ENCODE data around the gene TCF7L2.

The TCF7L2 gene

DNA sequence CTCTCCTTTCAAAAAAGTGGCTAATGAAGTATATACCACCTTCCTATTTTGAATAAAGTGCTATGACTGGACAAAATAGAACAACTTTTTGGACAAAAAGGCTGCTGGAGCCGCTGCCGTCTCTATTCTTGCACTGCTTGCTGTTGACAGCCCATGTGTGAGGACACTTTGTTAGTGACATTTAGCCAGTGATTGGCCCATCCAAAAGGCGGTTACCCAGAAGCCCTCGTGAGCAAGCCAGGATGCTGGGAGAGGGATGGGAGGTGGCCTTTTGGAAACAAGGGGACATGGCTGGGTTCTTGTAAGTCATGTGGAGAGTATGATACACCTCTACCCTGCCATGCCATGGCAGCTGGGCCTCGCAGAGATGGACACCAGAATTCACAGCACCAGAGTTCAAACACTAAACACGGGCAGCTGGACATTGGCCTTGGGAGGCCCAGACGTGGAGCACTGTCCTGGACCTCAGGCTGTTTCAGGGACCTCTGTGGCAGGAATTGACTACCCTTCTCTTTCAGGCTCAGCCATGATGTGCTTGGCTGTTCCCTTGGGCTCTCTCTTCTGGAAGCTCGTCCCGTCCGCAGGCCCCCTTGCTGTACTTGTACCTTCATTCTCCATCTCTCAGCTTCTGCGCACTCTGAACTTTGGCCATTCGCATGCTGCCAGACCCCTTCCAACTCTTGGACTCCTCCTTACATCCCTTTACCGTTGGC is 118.3 kb downstream of the TCF7L2 start:
- no peak for DNase-seq

DNA sequence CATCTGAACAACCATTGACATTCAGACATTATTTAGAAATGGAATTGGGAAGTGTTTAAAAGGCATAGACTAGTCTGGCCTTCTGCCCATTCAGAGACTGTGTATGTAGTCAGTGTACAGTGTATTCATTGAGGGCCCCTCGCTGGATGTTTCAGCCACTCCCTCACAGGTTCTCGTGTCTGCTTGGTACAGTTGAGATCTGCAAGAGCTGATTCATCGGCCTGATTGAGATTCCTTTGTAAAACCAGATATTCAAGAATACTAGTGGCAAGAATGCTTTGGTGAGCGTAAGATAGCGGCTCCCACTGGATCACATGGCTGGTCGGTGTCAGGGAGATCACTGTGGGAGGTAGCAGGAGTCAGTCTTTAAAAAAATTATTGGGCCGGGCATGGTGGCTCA is 119.5 kb downstream of the TCF7L2 start:
- DNase-seq: no peak

DNA sequence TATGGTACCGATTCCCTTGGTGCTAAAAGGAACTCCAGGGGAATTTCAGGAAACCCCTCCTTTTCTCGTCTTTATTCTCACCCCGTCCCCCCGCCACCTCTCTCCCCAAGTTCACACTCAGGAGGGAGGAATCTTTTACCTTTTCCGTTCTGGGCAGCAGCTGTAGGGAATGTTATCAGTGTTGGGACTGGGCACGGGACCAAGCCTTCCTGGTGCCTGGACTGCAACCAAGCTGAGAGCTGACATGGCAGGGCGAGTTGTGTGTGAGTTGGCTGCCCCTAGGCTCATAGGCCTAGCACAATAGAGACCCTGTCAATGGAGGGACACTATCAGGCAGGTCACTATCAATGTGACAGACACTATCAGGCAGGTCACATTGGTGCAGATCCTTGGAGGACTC is 121.4 kb downstream of the TCF7L2 start:
- DNase-seq: no peak

DNA sequence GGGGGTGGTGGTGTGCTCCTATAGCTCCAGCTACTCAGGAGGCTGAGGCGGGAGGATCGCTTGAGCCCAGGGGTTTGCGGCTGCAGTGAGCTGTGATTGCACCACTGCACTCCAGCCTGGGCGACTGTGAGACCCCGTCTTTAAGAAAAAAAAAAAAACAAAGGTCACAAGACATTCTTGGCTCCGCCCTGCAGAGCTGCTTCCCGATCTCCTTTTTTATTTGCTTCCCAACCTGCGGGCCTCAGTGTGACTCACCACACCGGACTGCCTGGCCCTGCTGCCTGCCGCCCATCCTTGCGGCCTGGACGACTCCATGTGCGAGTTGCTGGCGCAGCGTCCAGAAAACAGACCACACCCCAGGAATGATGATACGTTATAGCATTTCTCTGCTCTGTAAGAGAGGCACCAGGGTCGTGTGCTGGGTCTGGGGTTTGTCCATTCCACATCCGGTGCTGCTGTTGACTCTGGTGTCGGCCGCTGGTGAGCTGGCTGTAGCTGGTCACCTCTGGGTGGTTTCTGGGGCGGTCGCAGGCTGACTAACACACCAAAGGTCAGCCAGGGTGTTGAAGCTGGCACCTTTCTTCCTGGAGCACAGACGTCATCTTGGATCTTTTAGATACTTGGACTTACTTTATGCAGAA is 123.6 kb downstream of the TCF7L2 start:
- DNase-seq: no peak

DNA sequence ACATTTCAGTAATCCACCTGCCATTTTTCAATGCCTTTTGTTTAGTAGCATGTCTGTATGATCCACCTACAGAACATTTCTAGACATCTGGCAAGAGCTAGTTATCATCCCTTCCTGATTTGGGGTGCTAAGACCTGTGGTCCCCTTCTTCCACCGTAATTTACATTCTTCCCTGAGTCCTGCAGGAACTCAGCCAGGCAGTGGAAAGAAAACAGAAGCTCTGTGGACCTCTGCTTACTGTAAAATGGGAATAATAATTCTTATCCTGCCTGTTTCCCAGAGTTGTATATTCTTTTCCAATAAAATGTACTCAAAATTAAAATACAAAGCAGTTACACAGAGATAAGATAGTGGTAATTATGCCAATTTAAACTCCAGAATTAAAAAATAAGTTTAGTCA is 126.9 kb downstream of the TCF7L2 start:
- no peak for DNase-seq

DNA sequence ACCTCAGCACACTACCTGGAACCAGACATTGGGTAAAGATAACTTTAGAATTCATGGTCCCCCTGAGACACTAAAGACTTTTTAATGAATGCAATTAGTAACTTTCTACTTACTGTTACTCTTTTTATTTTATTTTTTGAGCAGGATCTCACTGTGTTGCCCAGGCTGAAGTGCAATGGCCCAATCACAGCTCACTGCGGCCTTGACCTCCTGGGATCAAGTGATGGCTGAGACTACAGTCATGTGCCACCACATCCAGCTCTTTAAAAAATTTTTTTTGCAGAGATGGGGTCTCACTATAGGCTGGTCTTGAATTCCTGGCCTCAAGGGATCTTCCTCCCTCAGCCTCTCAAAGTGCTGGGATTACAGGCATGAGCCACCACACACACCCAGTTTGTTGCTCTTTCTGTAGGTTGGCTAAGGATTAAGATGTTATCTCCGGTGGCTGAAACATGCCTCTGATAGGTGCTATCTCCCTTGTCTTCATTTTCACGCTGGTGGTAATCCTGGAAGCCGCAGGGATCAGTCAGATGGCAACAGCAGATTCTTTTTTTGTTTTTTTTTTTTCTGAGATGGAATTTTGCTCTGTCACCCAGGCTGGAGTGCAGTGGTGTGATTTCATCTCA is 128.3 kb downstream of the TCF7L2 start:
- no peak for DNase-seq

DNA sequence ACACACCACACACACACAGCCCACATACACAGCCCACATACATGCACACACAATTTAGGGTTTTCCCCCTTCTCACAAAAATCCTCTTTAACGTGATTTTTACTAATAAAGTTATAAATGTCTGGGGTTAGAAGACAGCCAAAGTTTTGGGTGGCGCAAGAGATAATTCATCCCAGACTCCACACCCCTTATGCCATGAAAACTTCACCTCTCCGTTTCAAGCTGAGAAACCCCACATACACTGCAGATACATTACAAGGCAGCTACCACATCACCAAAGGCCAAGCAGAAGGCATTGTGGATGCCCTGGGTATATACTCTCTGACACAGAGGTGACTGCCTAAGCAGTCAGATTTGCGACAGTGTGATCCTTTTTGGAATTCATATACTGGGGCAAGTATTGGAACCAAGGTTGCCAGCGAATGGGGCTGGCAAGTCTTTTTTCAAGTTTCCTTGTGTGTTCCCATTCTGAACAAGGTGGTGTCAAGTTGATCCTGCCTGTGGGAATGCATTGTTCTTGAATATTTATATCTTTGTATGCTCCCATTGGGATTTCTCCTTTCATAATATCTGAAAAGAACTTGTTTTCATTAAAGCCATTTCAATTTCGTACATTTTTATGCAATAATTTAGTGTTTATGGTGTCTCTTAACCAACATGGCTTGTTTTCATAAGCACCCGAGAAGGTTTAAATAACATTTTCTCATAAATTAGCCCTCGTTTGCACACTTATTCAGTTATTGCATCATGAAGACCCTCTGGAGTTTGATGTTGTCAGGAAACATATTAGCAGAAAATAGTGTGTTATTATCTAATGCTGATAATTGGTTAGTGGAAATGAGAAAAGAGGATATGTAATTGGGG is 130.2 kb downstream of the TCF7L2 start:
- no peak for DNase-seq

DNA sequence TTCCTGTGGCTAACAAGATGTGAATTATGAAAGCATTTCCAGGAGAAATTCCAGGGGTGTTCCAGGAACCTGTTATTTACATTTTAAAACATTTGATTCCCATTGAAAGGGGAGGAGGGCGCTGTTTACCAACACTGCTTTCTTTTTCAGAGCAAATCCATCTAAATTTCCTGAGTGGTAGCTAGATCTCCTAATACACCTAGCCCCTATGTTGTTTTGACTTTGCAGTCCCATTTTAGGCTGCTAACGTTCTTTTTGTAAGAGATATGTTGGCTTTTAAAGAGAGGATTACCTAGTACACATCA is 130.8 kb downstream of the TCF7L2 start:
- no peak for DNase-seq

DNA sequence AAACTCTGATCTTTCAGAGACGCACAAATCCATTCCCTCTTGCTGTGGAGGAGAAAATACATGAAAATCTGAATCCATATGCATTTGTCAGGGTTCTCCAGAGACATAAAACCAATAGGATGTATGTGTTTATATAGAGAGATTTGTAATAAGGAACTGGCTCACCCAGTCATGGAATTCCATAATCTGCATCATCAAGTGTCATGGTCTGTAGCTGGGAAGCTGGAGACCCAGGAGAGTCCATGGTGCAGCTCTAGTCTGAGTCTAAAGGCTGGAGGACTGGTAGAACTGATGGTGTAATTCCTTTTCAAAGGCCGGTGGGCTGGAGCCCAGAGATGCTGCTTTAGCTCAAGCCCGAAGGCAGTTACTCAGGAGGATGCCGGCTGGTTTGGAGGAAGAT is 134.0 kb downstream of the TCF7L2 start:
- no peak for DNase-seq

DNA sequence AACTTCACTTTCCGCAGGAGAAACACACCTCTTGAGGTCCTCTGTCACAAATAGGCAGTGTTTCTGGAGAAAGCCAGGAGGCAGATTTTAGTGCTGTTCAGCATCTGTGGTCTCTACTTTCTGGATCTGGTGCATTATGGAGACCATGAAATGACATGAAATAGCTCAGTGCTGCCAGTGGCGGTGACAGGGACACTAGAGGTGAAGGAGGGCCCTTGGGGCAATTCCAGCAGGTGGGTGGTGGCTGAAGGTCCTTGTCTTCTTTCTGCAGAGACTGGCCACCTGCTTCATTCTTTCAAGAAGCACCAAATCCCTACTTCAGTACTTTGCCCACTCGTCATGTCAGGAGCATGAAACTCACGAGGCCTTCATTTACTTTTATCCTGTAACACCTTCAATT is 135.7 kb downstream of the TCF7L2 start:
- DNase-seq: no peak

DNA sequence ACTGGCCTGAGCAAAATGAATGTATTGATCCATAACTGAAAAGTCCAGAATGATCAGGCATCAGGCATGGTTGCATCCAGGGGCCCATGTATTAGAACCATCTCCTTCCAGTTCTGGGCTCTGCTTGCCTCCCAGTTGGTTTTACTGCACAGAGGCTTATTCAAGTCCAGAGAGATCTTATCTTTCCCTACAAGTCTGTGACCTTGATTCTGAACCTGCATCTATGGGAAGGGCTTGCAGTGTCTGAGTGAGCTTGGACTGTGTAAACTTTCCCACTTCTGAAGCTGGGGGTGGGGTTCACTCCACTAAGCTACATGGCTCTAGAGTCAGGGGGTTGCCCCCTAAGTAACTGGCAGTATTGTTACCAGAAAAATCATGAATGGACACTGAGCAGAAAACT is 136.2 kb downstream of the TCF7L2 start:
- no peak for DNase-seq

DNA sequence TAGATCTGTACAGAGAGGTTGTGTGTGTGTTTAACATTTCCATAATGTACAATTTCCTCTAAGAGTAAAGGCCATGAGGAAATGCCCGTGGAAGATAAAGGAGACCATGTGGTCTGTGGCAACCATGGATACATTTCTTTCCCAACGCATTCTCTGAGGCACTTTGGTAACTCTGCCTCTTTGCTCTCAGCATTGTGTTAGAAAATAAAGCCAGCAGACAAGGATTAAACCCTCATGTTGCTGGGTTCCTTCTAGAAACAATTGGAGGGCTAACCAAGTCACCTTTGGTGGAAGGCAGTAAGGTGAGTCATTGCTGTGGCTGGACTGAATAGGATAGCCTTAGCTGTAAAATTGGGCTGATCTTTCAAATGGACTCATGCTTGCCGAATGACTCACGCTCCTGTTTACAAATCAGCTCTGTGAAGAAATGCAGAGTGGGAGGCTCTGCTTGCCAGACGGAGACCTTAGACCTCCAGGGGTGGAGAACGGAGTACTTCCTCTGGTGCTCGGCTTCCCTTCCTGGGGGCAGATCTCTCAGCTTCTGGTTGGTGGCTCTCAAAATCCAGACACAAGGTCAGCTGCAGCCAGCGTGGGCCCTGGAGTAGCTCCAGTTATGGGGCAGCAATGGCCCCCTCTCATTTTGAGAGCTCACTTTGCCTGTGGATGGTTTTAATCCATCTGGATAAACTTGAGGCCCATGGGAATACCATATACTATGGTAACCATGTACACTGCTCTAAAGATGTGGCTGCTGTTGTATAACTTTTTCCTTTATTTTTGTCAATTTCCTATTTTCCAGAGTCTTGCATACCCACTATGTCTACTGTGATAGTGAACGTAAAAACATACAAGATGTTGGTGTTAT is 137.3 kb downstream of the TCF7L2 start:
- peak; percentile 99 for DNase-seq

DNA sequence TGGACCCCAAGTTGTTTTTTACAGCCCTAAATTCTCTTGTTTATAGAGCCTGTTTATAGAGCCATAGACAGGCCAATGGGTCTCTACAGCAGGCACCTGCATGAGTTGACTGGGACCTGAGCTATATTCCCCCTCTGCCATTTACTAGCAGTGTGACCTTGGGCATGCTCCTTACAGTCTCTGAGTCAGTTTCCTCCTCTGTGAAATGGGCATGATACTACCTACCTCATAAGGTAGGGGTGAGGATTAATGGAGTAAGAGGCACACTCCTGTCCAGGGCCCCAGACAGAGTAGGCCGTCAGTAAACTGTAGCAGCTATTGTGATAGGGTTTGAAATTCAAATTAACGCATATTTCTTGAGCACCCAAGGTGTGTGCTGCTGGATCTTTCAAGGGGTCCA is 138.1 kb downstream of the TCF7L2 start:
- no peak for DNase-seq

DNA sequence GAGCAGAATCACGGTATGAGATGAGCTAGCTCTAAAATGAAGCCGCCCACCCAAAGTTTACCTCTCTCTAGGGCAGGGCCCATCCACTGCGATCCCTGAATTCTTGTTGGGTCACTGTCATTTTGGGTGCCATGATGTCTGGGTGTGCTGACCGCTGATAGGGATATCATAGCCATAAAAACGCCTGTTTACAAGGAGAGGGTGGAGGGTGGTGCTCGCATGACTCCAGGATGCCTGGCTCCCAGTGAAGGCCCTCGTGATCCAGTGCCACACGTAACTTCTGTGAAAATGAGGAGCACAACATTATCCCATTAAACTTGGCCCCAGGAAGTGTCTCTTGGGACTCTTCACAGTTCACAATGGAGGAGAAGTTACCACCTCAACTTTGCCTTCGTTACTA is 139.5 kb downstream of the TCF7L2 start:
- DNase-seq: no peak

DNA sequence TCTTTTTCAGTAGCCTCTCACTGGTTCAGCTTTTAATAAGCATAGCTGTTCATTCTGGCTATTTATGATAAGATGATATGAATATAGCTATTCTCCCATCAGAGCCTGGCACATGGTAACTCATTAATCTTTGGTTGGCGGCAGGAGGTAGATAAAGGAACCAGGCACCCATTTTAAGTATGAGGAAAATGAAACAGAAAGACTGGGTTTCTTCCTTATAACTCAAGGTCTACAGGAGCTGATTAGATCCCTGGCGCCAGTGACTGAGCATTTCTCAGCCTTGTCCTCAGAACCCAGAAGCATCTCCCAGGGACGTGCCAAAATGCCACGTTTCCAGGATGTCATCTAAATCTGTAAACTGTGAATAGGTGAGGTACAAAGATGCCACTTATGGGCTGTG is 141.9 kb downstream of the TCF7L2 start:
- peak; percentile 74 for DNase-seq

DNA sequence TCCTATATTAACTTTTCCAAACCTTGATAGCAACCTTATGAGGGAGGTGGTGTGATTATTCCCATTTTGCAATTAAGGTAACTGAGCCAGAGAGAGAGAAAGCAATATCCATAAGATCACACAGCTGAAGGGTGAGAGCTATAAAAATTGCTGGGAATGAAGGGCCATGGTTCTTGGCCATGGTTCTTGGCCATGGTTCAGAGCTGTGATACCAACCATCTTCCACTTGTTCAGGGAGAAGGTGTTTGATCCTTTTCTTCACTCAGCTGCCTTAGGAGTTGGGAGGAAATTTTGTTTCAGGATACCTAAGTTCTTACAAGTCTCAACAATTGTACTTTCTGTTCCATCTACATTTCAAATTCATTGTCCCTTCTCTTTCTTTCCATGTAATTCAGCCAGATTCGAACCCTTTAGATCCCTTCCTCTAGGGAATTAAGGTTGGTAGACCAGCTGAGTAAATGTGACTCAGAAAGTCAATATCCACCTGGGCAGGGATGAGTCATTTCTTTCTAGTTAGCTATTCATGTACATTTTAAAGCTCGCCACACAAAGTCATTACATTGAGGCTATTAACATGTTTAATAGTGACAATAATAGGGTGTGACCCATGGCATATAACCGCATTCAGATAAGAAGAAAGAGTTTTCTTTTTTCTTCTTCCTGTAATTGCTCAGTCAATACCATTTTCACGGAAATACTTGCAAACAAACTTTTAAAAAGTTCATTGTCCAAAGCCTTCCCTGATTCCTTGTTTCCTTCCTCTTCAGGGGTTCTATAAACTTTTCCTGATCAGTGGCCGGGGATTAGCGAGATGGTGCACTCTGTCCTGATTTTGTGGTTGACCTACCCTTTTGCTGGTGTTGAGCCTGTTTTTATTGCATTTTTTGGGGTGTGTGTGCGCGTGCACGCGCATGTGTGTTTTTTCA is 143.4 kb downstream of the TCF7L2 start:
- DNase-seq: peak; percentile 54

DNA sequence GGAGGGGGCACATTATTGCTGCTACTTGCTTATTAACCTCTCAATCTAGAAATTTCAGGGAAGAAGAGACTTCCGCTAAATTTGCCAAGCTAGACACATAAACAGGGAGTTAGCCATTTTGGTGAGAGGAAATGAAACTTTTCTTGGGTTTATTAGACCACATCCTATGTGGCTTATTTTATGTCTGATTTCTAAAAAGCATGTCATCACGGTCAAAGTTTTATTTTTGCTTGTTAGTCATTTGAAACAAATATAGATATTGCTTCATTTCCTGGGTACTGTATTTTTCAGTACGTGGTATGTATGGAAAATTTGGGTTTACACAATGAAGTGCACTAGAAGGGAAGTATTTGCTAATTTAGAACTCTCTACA is 144.1 kb downstream of the TCF7L2 start:
- peak; percentile 99 for DNase-seq

DNA sequence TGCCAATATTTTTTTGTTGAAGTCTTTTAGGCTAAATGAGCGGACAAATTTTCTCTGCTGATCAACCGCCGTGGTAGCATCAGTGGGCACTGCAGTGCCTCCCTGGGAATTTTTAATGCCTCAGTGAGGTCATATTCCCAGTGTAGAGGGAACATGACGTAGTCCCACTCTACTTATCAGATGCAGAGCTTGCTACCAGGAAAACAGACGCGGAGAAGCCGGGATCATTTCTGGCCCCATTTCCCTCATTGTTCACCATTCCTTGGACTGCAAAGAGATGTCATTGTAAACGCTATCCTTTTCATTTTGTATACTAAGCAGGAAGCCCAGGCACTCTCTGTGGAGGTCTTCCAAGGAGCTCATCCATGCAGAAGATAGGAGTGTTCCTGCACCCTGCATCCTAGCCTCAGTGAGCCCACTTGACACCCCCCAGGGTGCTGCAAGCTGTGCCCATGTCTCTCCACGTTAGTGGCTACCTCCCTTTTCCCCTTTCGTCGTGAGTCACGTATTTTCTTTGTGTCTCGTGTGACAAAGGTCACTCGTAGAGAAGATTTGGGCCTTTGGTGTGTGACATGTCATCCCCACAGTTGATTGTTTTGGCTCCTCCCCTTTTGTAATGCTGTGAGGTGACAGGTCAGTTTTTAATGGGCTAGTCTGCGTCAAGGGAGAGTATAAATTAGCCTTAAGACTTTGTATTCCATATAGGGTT is 145.5 kb downstream of the TCF7L2 start:
- DNase-seq: peak; percentile 53

DNA sequence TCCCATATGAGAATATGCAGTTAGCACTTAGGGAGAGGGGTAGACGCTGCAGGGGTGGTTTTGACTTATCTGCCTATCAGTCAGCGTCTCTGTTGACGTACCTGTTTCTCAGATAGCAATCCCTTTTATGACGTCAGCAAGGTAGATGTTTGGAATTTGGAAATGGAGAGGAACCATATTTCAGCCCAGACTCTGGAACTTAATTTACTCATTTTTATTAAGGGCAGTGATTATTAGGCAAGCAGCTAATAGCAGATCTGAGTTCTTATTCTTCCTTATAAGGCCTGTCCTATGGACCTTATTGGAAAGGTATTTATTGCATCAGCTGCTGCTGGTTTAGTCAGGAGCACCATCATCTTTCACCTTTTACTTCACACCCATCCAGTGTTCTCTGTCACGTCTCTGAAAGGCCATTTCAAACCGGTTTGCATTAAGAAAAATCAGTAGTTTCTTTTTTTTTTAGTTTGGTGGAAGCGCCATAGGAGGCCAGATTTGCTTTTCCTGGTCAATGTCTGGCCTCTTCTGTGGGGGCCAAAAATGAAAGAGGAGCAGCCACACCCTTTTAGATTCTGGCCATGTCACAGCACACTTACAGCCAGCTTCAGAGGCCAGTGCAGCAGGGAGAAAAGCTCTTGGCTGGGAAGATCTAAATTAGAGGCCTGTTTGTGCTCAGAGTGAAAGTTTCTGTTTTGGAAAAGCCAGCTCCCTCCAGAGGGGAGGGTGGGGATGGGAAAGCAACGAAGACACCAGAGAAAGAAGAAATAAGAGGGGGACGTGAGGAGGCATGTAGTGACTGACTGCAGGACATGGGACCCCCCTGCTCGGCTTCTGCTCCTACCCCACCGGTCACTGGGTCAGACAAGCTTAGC is 146.3 kb downstream of the TCF7L2 start:
- peak; percentile 15 for DNase-seq

DNA sequence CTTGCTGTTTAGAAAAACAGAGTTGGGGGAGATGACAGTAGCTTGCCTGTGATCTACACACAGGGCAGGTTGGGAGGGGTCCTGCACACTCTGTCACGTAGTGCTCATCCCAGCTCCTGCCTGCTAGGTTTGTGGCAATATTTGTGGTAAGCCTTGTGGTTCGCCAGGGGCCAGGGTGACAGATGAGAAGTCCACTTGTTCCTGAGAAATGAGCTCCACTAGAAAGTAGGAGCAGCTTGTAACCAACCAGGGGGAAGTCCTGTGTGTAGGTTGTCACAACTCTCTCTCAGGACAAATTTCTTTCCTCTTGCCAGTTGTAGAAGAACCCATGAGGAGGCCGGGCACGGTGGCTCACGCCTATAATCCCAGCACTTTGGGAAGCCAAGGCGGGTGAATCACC is 147.0 kb downstream of the TCF7L2 start:
- DNase-seq: peak; percentile 82
